Cortex of kidney (tissue), 1 donor: ENCODE measurements around the gene ATP11B.

Experiments used
- DNase-seq: peaks from one replicate; lab custom pipeline; 2025; lab: John Stamatoyannopoulos, UW

ATP11B gene

GRCh38 chr3:182957226-182957625 is 163.9 kb downstream of the ATP11B start:
- no peak for DNase-seq

DNA sequence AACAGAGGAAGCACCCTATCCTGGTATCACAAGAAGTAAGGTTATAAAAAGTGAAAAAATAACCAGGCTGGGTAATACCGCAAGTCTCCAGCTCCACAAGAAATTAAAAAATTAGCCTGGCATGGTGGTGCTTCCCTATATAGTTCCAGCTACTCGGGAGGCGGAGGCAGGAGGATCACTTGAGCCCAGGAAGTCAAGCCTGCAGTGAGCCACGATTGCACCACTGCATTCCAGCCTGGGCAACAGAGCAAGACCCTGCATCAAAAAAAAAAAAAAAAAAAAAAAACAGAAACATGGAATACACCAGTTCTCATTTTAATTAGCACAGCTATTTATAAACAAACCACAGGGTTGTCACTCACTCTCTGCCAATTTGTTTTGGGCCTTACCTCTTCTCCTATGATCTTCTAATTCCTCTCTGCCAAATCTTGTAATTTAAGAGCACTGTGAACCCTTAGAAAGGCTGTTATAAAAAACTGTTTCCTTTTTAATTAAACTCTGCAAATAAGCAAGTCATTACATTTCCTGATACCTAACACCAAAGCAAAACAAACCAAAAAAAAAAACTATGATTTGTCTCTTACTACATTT is 164.5 kb downstream of the ATP11B start:
- no peak for DNase-seq

DNA sequence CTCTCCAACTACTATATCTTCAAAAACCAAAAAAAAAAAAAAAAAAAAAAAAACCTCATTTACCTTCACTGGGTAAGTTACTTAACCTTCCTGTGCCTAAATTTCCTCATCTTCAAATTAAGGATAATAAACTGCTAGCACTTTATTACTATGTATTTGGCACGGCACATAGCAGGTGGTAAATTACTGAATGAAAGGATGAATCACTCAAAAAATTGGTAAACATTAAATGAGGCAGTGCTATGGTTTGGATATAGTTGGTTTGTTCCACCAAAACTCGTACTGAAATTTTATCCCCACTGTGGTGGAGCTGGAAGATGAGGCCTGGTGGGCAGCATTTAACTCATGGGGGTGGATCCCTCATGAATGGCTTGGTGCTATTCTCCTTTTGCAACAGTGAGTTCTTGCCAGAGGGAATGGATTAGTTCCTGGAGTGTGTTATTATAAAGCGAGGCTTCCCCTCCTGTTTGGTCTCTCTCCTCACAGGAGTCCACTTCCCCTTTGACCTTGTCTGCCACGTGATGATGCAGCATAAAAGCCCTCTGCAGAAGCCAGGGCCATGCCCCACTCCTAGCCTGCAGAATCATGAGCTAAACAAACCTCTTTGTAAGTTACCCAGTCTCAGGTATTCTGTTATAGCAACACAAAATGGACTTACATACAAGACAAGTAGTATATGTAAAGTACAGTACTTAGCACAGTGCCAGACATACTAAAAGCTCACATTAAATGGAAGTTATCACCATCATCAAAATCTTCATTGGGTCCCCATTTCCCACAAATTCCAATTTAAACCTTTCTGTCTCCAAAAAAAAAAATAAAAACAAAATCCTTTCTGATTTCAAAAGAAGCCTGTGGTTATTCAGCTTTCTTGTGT is 166.4 kb downstream of the ATP11B start:
- DNase-seq: no peak

- no peak for DNase-seq
Measured at GRCh38 chr3:182962166-182962565, 168.9 kb downstream of the ATP11B start.

DNA sequence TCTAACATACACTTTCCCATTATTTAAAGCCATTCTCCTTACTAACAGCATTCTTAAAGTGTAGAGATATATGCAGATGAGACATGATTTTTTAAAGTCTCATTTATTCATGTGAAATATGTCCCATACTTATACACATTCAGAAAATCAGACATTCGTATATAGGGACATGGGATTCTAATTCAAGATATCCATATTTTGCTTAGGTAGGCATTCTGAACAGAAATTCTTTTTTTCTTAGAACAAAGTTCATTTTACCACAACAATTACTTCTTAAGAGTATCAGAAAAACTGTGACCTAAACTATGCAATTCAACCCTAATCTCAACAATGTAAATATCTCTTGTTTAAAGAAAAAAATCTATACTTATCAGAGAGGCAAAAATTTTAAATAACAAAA is 170.9 kb downstream of the ATP11B start:
- DNase-seq: no peak

GRCh38 chr3:182965861-182966366 is 172.6 kb downstream of the ATP11B start:
- DNase-seq: no peak

GRCh38 chr3:182967218-182968204 is 174.2 kb downstream of the ATP11B start:
- no peak for DNase-seq

DNA sequence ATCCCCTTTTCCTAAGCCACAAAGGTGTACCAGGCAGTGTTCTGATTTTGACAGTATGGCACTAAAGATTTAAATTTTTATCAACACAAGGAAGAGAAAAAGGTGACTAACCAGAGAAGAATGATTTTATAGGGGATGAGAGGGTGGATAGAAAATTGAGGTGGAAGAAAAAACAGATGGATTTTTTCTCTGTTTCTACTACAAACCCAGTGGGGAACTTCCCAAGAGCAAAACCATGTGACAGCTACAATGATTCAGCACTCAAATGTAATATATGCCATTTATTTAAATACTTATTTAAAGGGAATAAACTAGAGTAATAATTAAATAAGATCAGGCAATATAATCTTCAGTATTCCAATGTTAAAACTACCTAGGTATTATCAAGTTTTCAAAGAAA is 176.0 kb downstream of the ATP11B start:
- DNase-seq: no peak

- DNase-seq: no peak
Measured at GRCh38 chr3:182969853-182970252, 176.5 kb downstream of the ATP11B start.

- DNase-seq: no peak
Measured at GRCh38 chr3:182970811-182971418, 177.6 kb downstream of the ATP11B start.
